NCI-H345 (cell line): ENCODE measurements around the gene PCDHGA12.
"Not testable (repeated sequence)": the region's sequence is repeated elsewhere in the genome, so short reads cannot be mapped to it uniquely, and the experiment has no call there.

Experiments used
- DNase-seq: peaks from one replicate; lab custom pipeline; 2025; lab: John Stamatoyannopoulos, UW

The PCDHGA12 gene

DNA sequence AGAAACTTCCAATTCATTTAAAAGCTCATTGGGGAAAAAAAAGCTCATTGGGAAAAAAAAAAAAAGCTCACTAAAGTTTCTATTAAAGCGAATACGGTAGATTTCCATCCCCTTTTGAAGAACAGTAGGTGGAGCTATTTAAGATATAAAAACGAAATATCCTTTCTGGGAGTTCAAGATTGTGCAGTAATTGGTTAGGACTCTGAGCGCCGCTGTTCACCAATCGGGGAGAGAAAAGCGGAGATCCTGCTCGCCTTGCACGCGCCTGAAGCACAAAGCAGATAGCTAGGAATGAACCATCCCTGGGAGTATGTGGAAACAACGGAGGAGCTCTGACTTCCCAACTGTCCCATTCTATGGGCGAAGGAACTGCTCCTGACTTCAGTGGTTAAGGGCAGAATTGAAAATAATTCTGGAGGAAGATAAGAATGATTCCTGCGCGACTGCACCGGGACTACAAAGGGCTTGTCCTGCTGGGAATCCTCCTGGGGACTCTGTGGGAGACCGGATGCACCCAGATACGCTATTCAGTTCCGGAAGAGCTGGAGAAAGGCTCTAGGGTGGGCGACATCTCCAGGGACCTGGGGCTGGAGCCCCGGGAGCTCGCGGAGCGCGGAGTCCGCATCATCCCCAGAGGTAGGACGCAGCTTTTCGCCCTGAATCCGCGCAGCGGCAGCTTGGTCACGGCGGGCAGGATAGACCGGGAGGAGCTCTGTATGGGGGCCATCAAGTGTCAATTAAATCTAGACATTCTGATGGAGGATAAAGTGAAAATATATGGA lies at the start of gene PCDHGA12:
Gene PCDHGA12 (plus strand): TSS at position 176 of the 782 bp plus-strand sequence. CDS start 253 bp downstream, at position 429.
- DNase-seq: no peak

DNA sequence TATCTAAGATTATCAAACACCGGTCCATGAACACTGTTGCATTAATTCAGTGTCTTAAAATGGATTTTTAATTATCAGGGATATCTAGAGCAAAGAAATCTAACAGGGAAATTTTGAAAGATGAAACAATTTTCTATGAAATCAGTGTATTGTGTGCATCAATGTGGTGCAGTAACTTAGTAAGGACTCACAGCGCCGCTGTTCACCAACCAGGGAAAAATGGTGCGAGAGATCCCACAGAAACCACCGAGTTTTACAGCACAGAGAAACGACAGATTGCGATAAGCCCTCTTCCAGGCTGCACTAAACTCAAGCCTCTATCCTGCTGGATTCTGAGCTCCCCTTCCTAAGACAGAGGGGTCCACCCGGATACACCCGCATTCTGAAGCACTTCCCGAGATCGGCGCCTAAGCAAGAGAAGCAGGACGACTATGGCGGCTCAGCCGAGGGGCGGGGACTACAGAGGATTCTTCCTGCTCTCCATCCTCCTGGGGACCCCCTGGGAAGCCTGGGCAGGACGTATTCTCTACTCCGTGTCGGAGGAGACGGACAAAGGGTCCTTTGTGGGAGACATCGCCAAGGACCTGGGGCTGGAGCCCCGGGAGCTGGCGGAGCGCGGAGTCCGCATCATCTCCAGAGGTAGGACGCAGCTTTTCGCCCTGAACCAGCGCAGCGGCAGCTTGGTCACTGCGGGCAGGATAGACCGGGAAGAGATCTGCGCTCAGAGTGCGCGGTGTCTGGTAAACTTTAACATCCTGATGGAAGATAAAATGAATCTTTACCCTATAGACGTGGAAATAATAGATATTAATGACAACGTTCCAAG lies 47.6 kb upstream of the PCDHGA12 start, which contains the start of gene PCDHGA7:
Gene PCDHGA7 (plus strand): TSS at position 274 of the 826 bp plus-strand sequence. CDS start 158 bp downstream, at position 432.
- no peak for DNase-seq

DNA sequence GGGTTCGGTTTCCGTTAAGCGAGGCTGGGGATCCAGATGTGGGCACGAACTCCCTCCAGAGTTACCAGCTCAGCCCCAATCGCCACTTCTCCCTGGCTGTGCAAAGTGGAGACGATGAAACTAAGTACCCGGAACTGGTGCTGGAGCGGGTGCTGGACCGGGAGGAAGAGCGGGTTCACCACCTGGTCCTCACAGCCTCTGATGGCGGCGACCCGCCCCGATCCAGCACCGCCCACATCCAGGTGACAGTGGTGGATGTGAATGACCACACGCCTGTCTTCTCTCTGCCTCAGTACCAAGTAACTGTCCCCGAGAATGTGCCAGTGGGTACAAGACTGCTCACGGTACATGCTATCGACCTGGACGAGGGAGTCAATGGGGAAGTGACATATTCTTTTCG lies 47.0 kb upstream of the PCDHGA12 start:
- no peak for DNase-seq

DNA sequence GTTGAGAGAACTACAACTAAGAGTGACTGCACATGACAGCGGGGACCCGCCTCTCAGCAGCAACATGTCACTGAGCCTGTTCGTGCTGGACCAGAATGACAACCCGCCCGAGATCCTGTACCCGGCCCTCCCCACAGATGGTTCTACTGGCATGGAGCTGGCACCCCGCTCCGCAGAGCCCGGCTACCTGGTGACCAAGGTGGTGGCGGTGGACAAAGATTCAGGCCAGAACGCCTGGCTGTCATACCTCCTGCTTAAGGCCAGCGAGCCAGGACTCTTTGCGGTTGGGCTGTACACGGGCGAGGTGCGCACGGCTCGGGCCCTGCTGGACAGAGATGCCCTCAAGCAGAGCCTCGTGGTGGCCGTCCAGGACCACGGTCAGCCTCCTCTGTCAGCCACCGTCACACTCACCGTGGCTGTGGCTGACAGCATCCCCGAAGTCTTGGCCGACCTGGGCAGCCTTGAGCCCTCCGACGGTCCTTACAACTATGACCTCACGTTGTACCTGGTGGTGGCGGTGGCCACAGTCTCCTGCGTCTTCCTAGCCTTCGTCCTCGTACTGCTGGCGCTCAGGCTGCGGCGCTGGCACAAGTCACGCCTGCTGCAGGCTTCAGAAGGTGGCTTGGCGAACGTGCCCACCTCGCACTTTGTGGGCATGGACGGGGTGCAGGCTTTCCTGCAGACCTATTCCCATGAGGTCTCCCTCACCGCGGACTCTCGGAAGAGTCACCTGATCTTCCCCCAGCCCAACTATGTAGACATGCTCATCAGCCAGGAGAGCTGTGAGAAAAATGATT lies 45.6 kb upstream of the PCDHGA12 start:
- no peak for DNase-seq

DNA sequence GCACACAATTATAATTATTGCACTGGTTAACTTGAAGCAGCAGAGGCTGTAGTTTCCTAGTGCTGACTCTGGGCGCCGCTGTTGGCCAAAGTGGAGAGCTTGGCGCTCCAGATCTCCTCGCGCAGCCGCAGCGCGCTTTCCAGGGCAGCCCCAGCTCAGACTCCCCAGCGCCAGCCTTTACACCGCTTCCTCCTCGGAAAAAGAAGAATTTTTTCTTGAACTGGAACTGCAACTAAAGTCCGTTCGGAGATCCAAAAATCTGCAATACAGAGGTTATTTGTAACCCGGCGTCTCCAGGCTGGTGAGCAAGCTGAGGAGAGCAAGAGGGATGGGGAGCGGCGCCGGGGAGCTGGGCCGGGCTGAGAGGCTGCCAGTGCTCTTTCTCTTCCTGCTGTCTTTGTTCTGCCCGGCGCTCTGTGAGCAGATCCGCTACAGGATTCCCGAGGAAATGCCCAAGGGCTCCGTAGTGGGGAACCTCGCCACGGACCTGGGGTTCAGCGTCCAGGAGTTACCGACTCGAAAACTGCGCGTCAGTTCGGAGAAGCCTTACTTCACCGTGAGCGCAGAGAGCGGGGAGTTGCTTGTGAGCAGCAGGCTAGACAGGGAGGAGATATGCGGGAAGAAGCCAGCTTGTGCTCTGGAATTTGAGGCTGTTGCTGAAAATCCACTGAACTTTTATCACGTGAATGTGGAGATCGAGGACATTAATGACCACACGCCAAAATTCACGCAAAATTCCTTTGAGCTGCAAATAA lies 42.6 kb upstream of the PCDHGA12 start, which contains the start of gene PCDHGB4:
Gene PCDHGB4 (plus strand): TSS at position 142 of the 755 bp plus-strand sequence. CDS start 187 bp downstream, at position 329.
- DNase-seq: not testable (repeated sequence)

DNA sequence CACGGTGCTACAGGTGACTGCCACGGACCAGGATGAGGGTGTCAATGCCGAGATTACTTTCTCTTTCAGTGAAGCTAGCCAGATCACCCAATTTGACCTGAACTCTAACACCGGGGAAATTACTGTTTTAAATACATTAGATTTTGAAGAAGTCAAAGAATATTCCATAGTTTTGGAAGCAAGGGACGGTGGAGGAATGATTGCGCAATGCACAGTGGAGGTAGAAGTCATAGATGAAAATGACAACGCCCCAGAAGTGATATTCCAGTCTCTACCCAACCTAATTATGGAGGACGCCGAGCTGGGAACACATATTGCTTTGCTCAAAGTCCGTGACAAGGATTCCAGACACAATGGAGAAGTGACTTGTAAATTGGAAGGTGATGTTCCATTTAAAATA lies 41.6 kb upstream of the PCDHGA12 start:
- no peak for DNase-seq

DNA sequence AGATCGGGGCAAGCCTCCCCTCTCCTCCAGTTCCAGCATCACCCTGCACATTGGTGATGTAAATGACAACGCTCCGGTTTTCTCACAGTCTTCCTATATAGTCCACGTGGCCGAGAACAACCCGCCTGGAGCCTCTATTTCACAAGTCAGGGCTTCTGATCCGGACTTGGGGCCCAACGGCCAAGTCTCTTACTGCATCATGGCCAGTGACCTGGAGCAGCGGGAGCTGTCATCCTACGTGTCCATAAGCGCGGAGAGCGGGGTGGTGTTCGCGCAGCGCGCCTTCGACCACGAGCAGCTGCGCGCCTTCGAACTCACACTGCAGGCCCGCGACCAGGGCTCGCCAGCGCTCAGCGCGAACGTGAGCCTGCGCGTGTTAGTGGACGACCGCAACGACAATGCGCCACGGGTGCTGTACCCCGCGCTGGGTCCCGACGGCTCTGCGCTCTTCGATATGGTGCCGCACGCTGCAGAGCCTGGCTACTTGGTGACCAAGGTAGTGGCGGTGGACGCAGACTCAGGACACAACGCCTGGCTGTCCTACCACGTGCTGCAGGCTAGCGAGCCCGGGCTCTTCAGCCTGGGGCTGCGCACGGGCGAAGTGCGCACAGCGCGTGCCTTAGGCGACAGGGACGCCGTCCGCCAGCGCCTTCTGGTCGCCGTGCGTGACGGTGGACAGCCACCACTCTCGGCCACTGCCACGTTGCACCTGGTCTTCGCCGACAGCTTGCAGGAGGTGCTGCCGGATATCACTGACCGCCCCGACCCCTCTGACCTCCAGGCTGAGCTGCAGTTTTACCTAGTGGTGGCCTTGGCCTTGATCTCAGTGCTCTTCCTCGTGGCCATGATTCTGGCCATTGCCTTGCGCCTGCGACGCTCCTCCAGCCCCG lies 40.9 kb upstream of the PCDHGA12 start:
- DNase-seq: no peak

DNA sequence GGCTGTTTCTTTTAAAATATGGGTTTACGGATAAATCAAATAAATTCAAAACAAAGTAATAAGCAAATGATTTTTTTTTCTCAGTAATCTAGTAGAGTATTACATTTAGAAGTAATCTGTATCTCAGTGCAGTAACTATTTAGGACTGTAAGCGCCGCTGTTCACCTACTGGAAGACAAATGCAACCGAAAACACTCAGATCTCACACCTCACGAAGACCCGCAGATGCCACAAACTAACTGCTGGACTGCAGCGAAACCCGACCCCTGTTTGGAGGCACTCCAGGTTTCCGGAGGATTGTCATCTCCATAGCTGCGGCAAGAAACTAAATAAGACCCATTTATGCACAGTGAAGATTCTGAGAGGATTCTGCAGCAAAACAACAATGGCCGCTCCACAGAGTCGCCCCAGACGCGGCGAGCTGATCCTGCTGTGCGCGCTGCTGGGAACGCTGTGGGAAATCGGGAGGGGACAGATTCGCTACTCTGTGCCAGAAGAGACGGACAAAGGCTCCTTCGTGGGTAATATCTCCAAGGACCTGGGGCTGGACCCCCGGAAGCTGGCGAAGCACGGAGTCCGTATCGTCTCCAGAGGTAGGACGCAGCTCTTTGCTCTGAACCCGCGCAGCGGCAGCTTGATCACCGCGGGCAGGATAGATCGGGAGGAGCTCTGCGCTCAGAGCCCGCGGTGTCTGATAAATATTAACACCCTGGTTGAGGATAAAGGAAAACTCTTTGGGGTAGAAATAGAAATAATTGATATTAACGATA lies 37.7 kb upstream of the PCDHGA12 start, which contains the start of gene PCDHGA8:
Gene PCDHGA8 (plus strand): TSS at position 205 of the 770 bp plus-strand sequence. CDS start 181 bp downstream, at position 386.
- no peak for DNase-seq

DNA sequence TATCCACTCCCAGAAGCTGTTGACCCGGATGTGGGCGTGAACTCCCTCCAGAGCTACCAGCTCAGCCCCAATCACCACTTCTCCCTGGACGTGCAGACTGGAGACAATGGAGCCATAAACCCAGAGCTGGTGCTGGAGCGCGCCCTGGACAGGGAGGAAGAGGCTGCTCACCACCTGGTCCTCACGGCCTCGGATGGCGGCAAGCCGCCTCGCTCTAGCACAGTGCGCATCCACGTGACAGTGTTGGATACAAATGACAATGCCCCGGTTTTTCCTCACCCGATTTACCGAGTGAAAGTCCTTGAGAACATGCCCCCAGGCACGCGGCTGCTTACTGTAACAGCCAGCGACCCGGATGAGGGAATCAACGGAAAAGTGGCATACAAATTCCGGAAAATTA lies 37.0 kb upstream of the PCDHGA12 start:
- DNase-seq: no peak

DNA sequence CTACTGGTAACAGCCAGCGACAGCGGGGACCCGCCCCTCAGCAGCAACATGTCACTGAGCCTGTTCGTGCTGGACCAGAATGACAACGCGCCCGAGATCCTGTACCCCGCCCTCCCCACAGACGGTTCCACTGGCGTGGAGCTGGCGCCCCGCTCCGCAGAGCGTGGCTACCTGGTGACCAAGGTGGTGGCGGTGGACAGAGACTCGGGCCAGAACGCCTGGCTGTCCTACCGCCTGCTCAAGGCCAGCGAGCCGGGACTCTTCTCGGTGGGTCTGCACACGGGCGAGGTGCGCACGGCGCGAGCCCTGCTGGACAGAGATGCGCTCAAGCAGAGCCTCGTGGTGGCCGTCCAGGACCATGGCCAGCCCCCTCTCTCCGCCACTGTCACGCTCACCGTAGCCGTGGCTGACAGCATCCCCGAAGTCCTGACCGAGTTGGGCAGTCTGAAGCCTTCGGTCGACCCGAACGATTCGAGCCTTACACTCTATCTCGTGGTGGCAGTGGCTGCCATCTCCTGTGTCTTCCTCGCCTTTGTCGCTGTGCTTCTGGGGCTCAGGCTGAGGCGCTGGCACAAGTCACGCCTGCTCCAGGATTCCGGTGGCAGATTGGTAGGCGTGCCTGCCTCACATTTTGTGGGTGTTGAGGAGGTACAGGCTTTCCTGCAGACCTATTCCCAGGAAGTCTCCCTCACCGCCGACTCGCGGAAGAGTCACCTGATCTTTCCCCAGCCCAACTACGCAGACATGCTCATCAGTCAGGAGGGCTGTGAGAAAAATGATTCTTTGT lies 35.7 kb upstream of the PCDHGA12 start:
- DNase-seq: not testable (repeated sequence)

DNA sequence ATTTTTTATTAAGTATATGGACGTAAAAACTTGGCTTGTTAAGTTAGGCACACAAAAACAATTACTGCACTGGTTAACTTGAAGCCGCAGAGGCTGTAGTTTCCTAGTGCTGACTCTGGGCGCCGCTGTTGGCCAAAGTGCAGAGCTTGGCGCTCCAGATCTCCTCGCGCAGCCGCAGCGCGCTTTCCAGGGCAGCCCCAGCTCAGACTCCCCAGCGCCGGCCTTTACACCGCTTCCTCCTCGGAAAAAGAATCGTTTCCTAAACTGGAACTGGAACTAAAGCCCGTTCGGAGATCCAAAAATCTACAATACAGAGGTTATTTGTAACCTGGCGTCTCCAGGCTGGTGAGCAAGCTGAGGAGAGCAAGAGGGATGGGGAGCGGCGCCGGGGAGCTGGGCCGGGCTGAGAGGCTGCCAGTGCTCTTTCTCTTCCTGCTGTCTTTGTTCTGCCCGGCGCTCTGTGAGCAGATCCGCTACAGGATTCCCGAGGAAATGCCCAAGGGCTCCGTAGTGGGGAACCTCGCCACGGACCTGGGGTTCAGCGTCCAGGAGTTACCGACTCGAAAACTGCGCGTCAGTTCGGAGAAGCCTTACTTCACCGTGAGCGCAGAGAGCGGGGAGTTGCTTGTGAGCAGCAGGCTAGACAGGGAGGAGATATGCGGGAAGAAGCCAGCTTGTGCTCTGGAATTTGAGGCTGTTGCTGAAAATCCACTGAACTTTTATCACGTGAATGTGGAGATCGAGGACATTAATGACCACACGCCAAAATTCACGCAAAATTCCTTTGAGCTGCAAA lies 32.4 kb upstream of the PCDHGA12 start, which contains the start of gene PCDHGB5:
Gene PCDHGB5 (plus strand): TSS at position 192 of the 796 bp plus-strand sequence. CDS start 181 bp downstream, at position 373.
- not testable (repeated sequence) for DNase-seq

DNA sequence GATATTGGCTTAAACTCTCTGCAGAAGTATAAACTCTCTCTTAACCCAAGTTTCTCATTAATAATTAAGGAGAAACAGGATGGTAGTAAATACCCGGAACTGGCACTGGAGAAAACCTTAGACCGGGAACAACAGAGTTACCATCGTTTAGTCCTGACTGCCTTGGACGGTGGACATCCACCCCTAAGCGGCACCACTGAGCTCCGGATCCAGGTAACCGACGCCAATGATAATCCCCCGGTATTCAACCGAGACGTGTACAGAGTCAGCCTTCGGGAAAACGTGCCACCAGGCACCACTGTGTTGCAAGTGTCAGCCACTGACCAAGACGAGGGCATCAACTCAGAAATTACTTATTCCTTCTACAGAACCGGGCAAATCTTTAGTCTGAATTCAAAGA lies 31.7 kb upstream of the PCDHGA12 start:
- no peak for DNase-seq

DNA sequence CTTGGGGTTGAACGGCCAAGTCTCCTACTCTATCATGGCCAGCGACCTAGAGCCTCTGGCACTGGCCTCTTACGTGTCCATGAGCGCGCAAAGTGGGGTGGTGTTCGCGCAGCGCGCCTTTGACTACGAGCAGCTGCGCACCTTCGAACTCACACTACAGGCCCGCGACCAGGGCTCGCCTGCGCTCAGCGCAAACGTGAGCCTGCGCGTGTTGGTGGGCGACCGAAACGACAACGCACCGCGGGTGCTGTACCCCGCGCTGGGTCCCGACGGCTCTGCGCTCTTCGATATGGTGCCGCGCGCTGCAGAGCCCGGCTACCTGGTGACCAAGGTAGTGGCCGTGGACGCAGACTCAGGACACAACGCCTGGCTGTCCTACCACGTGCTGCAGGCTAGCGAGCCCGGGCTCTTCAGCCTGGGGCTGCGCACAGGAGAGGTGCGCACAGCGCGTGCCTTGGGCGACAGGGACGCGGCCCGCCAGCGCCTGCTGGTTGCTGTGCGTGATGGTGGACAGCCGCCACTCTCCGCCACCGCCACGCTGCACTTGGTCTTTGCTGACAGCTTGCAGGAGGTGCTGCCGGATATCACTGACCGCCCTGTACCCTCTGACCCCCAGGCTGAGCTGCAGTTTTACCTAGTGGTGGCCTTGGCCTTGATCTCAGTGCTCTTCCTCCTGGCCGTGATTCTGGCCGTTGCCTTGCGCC lies 30.6 kb upstream of the PCDHGA12 start:
- no peak for DNase-seq

DNA sequence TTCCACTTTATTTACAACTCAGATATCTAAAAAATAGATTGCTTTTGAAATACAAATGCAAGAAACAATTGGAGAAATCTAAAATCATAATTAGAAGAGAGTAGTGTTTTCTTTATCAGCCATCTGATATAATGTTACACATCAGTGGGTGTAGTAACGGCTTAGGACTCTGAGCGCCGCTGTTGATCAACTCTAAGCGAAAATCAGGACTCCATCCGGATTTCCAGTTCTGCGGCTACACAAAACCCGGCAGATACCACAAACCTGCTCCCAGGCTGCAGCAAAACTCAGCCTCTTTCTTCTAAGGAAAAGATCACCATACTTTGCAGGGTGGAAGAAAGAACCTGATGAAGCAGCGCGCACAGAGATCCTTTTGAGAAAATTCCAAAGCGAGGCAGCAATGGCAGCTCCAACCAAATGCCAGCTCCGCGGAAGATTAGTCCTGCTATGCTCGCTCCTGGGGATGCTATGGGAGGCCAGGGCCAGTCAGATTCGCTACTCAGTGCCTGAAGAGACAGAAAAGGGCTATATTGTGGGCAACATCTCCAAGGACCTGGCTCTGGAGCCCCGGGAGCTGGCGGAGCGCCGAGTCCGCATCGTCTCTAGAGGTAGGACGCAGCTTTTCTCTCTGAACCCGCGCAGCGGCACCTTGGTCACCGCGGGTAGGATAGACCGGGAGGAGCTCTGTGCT lies 27.6 kb upstream of the PCDHGA12 start, which contains the start of gene PCDHGA9:
Gene PCDHGA9 (plus strand): TSS at position 226 of the 691 bp plus-strand sequence. CDS start 175 bp downstream, at position 401.
- no peak for DNase-seq

DNA sequence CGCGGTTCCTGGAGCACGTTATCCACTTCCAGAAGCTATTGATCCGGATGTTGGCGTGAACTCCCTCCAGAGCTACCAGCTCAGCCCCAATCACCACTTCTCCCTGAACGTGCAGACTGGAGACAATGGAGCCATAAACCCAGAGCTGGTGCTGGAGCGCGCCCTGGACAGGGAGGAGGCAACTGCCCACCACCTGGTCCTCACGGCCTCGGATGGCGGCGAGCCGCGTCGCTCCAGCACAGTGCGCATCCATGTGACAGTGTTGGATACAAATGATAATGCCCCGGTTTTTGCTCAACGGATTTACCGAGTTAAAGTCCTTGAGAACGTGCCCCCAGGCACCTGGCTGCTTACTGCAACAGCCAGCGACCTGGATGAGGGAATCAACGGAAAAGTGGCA lies 26.9 kb upstream of the PCDHGA12 start:
- no peak for DNase-seq
